Peyer's patch (tissue), 4 donors: ENCODE measurements around the gene ABLIM2. TPM values are rescaled to one million over a fixed set of nuclear protein-coding genes. Genes with fewer than 3 reads are reported as not detected.

ENCODE experiments used
- DNase-seq, 3 donors: peaks; one replicate each; pipeline ENCODE4 v3.0.0-alpha.2; 2017 to 2019
- H3K27ac ChIP-seq, 4 donors: fragments of 200-600 bp; sonication (generic); one replicate each; pipeline ENCODE4 v1.5.1; 2016 to 2019
- H3K27me3 ChIP-seq, 2 donors: fragments of 200-600 bp; sonication (generic); one replicate each; pipeline ENCODE4 v1.5.1; 2019
- H3K36me3 ChIP-seq, 3 donors: fragments of 200-600 bp; sonication (generic); one replicate each; pipeline ENCODE4 v1.5.1; 2016 to 2019
- H3K4me1 ChIP-seq, 4 donors: fragments of 200-600 bp; sonication (generic); one replicate each; pipeline ENCODE4 v1.5.1; 2016 to 2019
- H3K4me3 ChIP-seq, 4 donors: fragments of 200-600 bp; sonication (generic); 1 replicate in 3 of 4; 2 replicates in 1 of 4; pipeline ENCODE4 v1.5.1; 2016 to 2019; ENCODE audit warnings: mild to moderate bottlenecking in 1 of 4
- H3K9me3 ChIP-seq, 4 donors: fragments of 200-600 bp; sonication (generic); one replicate each; pipeline ENCODE4 v1.5.1; 2016 to 2019; ENCODE audit warnings: mild to moderate bottlenecking in 1 of 4
- CTCF ChIP-seq, 6 experiments: fragments of 450-650 bp in 4 of 6; fragments of 200-600 bp in 2 of 6; sonication (generic) in 1 of 6; IDR thresholded peaks; one replicate each; pipeline ENCODE4 v1.5.1; 2017 to 2019; ENCODE audit warnings: antibody characterized with exemption in 6 of 6, mild to moderate bottlenecking in 3 of 6, moderate library complexity in 1 of 6
- POLR2A ChIP-seq, 2 donors: fragments of 450-650 bp; IDR thresholded peaks; one replicate each; pipeline ENCODE4 v1.5.1; 2017; ENCODE audit warnings: antibody characterized with exemption in 2 of 2, mild to moderate bottlenecking in 2 of 2, moderate library complexity in 2 of 2
- total RNA-seq, 4 donors: library from RNA; depleted of rRNA; stranded (reverse); fragments of >200 nt; gene quantifications; one replicate each; pipeline ENCODE4 v1.1.0, GENCODE V29; 2016

ABLIM2 gene
- total RNA-seq, 4 donors from 2014 or later = 9.0 to 24.2 (median 11.7) TPM

GRCh38 chr4:8132400-8132799 is 26.2 kb downstream of the ABLIM2 start:
- Histone ChIP-seq H3K36me3 (no peaks in the 10 kb centered on the region), H3K27me3 (no peaks in the 10 kb centered on the region), H3K27ac (no peak overlapping the region), H3K4me3 (no peak overlapping the region), H3K4me1 (no peaks in the 10 kb centered on the region), H3K9me3 (no peaks in the 10 kb centered on the region)
- DNase-seq = no peak
- TF ChIP-seq CTCF (IDR thresholded peaks at IDR 0.05) (no peak), POLR2A (IDR thresholded peaks at IDR 0.05) (no peak)

DNA sequence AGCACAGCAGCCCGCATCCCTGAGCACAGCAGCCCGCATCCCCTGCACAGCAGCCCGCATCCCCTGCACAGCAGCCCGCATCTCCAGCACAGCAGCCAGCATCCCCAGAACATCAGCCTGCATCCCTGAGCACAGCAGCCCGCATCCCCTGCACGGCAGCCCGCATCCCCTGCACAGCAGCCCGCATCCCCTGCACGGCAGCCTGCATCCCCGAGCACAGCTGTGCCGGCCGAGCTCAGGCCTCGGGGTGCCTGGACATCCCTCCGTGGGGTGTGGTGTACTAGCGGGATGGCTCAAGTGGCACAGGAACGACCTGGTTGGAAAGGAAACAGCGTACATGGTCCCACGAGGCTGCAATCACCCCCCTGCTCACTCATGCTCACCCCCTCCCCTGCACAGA is 26.8 kb downstream of the ABLIM2 start:
- H3K36me3 ChIP-seq = no peaks in the 10 kb centered on the region
- TF ChIP-seq POLR2A (IDR thresholded peaks at IDR 0.05) = no peak
- TF ChIP-seq CTCF (IDR thresholded peaks at IDR 0.05) = no peak
- no peak overlapping the region for H3K4me3 ChIP-seq
- no peaks in the 10 kb centered on the region for H3K9me3 ChIP-seq
- no peaks in the 10 kb centered on the region for H3K4me1 ChIP-seq
- no peak for DNase-seq
- H3K27ac ChIP-seq = no peak overlapping the region
- no peaks in the 10 kb centered on the region for H3K27me3 ChIP-seq

GRCh38 chr4:8131210-8131609 is 27.4 kb downstream of the ABLIM2 start:
- H3K4me3 ChIP-seq = no peak overlapping the region
- H3K36me3 ChIP-seq = no peaks in the 10 kb centered on the region
- no peaks in the 10 kb centered on the region for H3K9me3 ChIP-seq
- no peaks in the 10 kb centered on the region for H3K4me1 ChIP-seq
- no peak for DNase-seq
- no peak overlapping the region for H3K27ac ChIP-seq
- H3K27me3 ChIP-seq = no peaks in the 10 kb centered on the region
- TF ChIP-seq POLR2A (IDR thresholded peaks at IDR 0.05) = no peak
- no peak for TF ChIP-seq CTCF (IDR thresholded peaks at IDR 0.05)

DNA sequence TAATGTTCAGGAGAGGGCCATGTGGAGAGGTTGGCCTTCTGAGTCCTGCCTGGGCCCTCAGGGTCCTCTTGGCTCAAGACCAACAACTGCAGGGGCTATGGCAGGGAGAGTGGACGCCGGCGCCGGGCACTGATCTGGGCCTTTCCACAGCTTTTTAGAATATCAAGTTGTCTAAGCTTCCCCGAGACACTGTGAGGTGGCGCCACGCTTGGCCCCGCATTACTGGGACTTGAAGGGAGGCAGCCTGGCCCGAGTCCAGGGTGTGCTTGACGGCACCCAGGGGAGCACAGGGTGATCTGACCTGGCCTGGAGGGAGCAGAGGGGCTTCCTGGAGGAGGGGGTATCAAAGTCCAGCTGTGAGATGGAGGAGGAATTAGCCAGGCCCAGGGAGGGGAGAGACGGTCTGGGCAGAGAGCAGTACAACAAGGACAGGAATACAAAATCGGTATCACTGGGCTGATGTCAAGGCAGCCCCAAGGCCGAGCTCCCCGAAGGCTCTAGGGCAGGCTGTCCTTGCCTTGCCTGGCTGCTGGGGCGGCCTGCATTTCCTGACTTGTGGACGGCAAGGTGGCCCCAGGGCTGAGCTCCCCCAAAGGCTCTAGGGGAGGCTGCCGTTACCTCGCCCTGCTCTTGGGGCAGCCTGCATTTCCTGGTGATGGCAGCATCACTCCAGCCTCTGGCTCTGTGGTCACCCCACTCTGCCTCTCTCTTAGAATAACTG is 28.1 kb downstream of the ABLIM2 start:
- no peak overlapping the region for H3K4me3 ChIP-seq
- H3K36me3 ChIP-seq = no peaks in the 10 kb centered on the region
- TF ChIP-seq POLR2A (IDR thresholded peaks at IDR 0.05) (no peak), CTCF (IDR thresholded peaks at IDR 0.05) (no peak)
- no peaks in the 10 kb centered on the region for H3K9me3 ChIP-seq
- no peak for DNase-seq
- no peaks in the 10 kb centered on the region for H3K4me1 ChIP-seq
- no peak overlapping the region for H3K27ac ChIP-seq
- no peaks in the 10 kb centered on the region for H3K27me3 ChIP-seq

- Histone ChIP-seq H3K36me3 (no peaks in the 10 kb centered on the region), H3K27ac (no peak overlapping the region), H3K27me3 (no peaks in the 10 kb centered on the region), H3K4me1 (no peaks in the 10 kb centered on the region), H3K4me3 (no peak overlapping the region), H3K9me3 (no peaks in the 10 kb centered on the region)
- DNase-seq = no peak
- TF ChIP-seq POLR2A (IDR thresholded peaks at IDR 0.05) = no peak
- TF ChIP-seq CTCF (IDR thresholded peaks at IDR 0.05) = no peak
Measured at GRCh38 chr4:8129785-8130184, 28.8 kb downstream of the ABLIM2 start.

- Histone ChIP-seq H3K9me3 (no peaks in the 10 kb centered on the region), H3K27me3 (no peaks in the 10 kb centered on the region), H3K27ac (no peak overlapping the region), H3K4me3 (no peak overlapping the region), H3K36me3 (no peaks in the 10 kb centered on the region), H3K4me1 (no peaks in the 10 kb centered on the region)
- no peak for DNase-seq
- no peak for TF ChIP-seq CTCF (IDR thresholded peaks at IDR 0.05)
- no peak for TF ChIP-seq POLR2A (IDR thresholded peaks at IDR 0.05)
Measured at GRCh38 chr4:8129136-8129535, 29.5 kb downstream of the ABLIM2 start.
